Activated CD4-positive, alpha-beta T cell treated with anti-CD3 and anti-CD28 coated beads, Interleukin-2, amount 50 U/mL, for 16 hours (primary cell): ENCODE measurements around the gene NIM1K.
"Not testable (repeated sequence)": the region's sequence is repeated elsewhere in the genome, so short reads cannot be mapped to it uniquely, and the experiment has no call there.

Experiments used
- DNase-seq: peaks from one replicate; pipeline ENCODE4 v3.0.0-alpha.2; 2020

The NIM1K gene

GRCh38 chr5:43231977-43232376 lies 40.0 kb downstream of the NIM1K start:
- peak; percentile 8 for DNase-seq

- DNase-seq: no peak
These were observed 41.2 kb downstream of the NIM1K start for GRCh38 chr5:43232943-43233833.

- DNase-seq: peak; percentile 44
These were observed 41.9 kb downstream of the NIM1K start for GRCh38 chr5:43233946-43234345.

GRCh38 chr5:43236653-43237355 lies 44.8 kb downstream of the NIM1K start:
- no peak for DNase-seq

GRCh38 chr5:43242196-43242595 lies 50.2 kb downstream of the NIM1K start:
- DNase-seq: no peak

- no peak for DNase-seq
These were observed 51.2 kb downstream of the NIM1K start for GRCh38 chr5:43243270-43243669.

GRCh38 chr5:43244823-43245565 lies 53.0 kb downstream of the NIM1K start:
- DNase-seq: peak; percentile 52

- DNase-seq: peak; percentile 8
These were observed 53.8 kb downstream of the NIM1K start for GRCh38 chr5:43245724-43246385.

- DNase-seq: no peak
These were observed 59.7 kb downstream of the NIM1K start for GRCh38 chr5:43251754-43252153.

GRCh38 chr5:43255704-43256103 lies 63.7 kb downstream of the NIM1K start:
- no peak for DNase-seq

GRCh38 chr5:43256261-43256966 lies 64.4 kb downstream of the NIM1K start:
- no peak for DNase-seq

- DNase-seq: no peak
These were observed 66.1 kb downstream of the NIM1K start for GRCh38 chr5:43258116-43258515.

- DNase-seq: not testable (repeated sequence)
These were observed 70.2 kb downstream of the NIM1K start for GRCh38 chr5:43262269-43262668.

- DNase-seq: no peak
These were observed 76.3 kb downstream of the NIM1K start for GRCh38 chr5:43268188-43268820.

- DNase-seq: no peak
These were observed 78.6 kb downstream of the NIM1K start for GRCh38 chr5:43270645-43271044.

- DNase-seq: no peak
These were observed 81.5 kb downstream of the NIM1K start for GRCh38 chr5:43273552-43273951.

GRCh38 chr5:43274435-43275114 lies 82.5 kb downstream of the NIM1K start:
- no peak for DNase-seq

- no peak for DNase-seq
These were observed 83.4 kb downstream of the NIM1K start for GRCh38 chr5:43275391-43275790.

GRCh38 chr5:43279548-43280274 lies 87.7 kb downstream of the NIM1K start:
- DNase-seq: no peak
